ENCODE results near the gene PLPP2.
"Not testable (repeated sequence)": the region's sequence is repeated elsewhere in the genome, so short reads cannot be mapped to it uniquely, and the experiment has no call there.

The PLPP2 gene

DNA sequence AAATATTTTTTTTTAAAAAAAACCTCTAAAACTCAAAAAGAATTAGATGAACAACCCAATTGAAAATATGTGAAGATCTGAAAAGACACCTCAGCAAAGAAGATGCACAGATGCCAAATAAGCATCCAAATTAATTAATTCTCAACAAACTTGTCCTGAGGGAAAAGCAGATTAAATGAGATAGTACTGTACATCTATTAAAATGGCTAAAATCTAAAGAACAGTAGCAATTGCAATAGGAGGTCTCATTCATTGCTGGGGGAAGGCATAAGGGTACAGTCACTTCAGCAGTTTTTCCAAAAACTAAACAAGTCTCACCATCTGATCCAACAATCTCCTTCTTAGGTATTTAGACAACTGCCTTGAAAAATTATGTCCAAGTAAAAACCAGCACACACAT, 22.0 kb downstream of the PLPP2 start:
- DNase-seq (ENCODE audit: low spot score), result no peak

DNA sequence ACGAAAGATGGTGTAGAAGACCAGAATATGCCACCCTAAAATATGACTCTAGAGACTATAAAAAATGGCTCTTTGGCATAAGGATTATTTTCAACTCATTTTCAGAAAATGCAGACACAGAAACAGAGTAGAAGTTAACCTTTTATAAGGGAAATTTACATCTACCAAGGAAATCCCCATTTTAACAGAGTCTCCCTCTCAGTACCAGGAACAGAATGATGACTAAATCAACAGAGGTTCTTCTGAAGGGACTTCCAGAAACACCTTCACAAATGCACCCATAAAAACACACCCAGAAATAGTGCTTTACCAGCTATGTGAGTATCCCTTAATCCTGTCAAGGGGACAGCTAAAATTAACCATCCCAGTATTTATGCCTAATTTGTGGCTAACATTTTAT, 29.1 kb downstream of the PLPP2 start:
- no peak for DNase-seq (ENCODE audit: low spot score)

GRCh38 chr19:256804-257203, 34.4 kb downstream of the PLPP2 start:
- DNase-seq (ENCODE audit: low spot score), result not testable (repeated sequence)

- DNase-seq (ENCODE audit: low spot score), result not testable (repeated sequence)
Observed at GRCh38 chr19:252421-253186, 38.6 kb downstream of the PLPP2 start.

DNA sequence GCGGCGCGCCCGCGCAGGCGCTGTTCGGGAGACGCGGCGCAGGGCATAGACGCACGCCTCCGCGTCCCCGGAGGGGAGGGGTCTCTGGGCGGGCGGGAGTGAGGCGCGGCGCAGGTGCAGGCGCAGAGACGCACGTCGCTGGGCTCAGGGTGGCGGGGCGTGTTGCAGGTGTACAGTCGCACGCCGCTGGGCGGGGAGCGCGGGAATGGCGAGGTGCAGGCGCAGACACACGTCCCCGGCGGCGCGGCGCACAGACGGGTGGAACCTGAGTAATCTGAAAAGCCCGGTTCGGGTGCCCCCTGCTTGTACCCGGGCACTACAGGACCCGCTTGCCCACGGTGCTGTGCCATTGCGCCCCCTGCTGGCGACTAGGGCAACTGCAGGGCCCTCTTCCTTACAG, 44.7 kb downstream of the PLPP2 start:
- DNase-seq (ENCODE audit: low spot score), result no peak

DNA sequence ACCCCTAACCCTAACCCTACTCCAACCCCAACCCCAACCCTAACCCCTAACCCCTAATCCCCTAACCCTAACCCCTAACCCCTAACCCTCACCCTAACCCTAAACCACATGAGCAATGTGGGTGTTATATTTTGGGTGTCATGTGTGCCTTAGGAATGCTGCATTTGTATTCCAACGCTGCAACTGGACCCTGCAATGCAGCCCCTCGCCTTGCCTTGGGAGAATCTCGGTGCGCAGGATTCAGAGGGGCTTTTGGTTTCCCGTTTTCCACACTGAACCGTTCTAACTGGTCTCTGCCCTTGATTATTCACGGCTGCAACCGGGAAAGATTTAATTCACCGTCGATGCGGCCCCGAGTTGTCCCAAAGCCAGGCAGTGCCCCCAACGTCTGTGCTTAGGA, 45.3 kb downstream of the PLPP2 start:
- DNase-seq (ENCODE audit: low spot score), result not testable (repeated sequence)

DNA sequence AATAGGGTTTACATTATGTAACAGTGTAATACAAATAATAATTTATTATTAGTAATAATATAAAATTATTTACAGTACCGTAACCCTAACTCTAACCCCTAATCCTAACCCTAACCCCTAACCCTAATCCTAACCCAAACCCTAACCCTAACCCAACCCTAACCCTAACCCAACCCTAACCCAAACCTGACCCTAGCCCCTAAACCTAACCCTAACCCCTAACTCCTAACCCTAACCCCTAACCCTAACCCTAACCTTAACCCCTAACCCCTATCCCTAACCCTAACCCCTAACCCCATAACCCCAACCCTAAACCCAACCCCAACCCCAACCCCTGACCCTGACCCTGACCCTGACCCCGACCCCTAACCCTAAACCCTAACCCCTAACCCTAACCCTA, 45.7 kb downstream of the PLPP2 start:
- no peak for DNase-seq (ENCODE audit: low spot score)
